Osteoblast (primary cell): ENCODE measurements around the gene SNX32. TPM values are rescaled to one million over a fixed set of nuclear protein-coding genes. Genes with fewer than 3 reads are reported as not detected.

Experiments used
- DNase-seq: peaks from one replicate; pipeline ENCODE4 v3.0.0; 2011; ENCODE audit warnings: low spot score, mixed read lengths; ENCODE audit not compliant: insufficient read length; ENCODE audit errors: missing footprints
- H2AFZ ChIP-seq: 2 replicates; pipeline ENCODE4 v1.6.0; 2011; ENCODE audit warnings: mild to moderate bottlenecking, low read length
- H3K27ac ChIP-seq: 2 replicates; pipeline ENCODE4 v1.5.1; 2011; ENCODE audit warnings: mild to moderate bottlenecking, low read depth, low read length, moderate library complexity
- H3K27me3 ChIP-seq: 2 replicates; pipeline ENCODE4 v1.6.0; 2012; ENCODE audit warnings: mild to moderate bottlenecking, control low read depth, inconsistent platforms, low read length, moderate library complexity; ENCODE audit not compliant: insufficient read depth
- H3K36me3 ChIP-seq: 2 replicates; pipeline ENCODE4 v1.5.1; 2011; ENCODE audit warnings: mild to moderate bottlenecking, low read length, control low read depth, moderate library complexity; ENCODE audit not compliant: insufficient read depth
- H3K4me1 ChIP-seq: 2 replicates; pipeline ENCODE4 v1.5.1; 2011; ENCODE audit warnings: mild to moderate bottlenecking, low read length, control low read depth, moderate library complexity; ENCODE audit not compliant: insufficient read depth
- H3K4me2 ChIP-seq: 2 replicates; pipeline ENCODE4 v1.6.0; 2011; ENCODE audit warnings: mild to moderate bottlenecking, low read length; ENCODE audit not compliant: insufficient read depth
- H3K4me3 ChIP-seq: fragments of 200-600 bp; sonication (generic); 3 replicates; pipeline ENCODE4 v1.5.1; 2012; ENCODE audit warnings: mild to moderate bottlenecking, low read length, inconsistent platforms; ENCODE audit not compliant: insufficient read depth
- H3K79me2 ChIP-seq: 2 replicates; pipeline ENCODE4 v1.6.0; 2012; ENCODE audit warnings: mild to moderate bottlenecking, low read length, control low read depth, inconsistent platforms; ENCODE audit not compliant: insufficient read depth
- H3K9me3 ChIP-seq: 2 replicates; pipeline ENCODE4 v1.5.1; 2011; ENCODE audit warnings: low read depth, low read length, control low read depth
- H4K20me1 ChIP-seq: 2 replicates; pipeline ENCODE4 v1.6.0; 2012; ENCODE audit warnings: mild to moderate bottlenecking, low read length, control low read depth; ENCODE audit not compliant: insufficient read depth
- total RNA-seq: library from RNA; depleted of rRNA; stranded (reverse); fragments of >200 nt; gene quantifications from 2 replicates; pipeline ENCODE4 v1.2.3, GENCODE V29; 2012
- TF ChIP-seq, protein P1 (sequence below): IDR thresholded peaks from 2 replicates; pipeline ENCODE4 v1.5.1; 2011; ENCODE audit warnings: mild to moderate bottlenecking, low read depth, low read length, moderate library complexity; ENCODE audit errors: extremely low read depth

The SNX32 gene
- total RNA-seq, 1 donor, result 1.1 TPM

DNA sequence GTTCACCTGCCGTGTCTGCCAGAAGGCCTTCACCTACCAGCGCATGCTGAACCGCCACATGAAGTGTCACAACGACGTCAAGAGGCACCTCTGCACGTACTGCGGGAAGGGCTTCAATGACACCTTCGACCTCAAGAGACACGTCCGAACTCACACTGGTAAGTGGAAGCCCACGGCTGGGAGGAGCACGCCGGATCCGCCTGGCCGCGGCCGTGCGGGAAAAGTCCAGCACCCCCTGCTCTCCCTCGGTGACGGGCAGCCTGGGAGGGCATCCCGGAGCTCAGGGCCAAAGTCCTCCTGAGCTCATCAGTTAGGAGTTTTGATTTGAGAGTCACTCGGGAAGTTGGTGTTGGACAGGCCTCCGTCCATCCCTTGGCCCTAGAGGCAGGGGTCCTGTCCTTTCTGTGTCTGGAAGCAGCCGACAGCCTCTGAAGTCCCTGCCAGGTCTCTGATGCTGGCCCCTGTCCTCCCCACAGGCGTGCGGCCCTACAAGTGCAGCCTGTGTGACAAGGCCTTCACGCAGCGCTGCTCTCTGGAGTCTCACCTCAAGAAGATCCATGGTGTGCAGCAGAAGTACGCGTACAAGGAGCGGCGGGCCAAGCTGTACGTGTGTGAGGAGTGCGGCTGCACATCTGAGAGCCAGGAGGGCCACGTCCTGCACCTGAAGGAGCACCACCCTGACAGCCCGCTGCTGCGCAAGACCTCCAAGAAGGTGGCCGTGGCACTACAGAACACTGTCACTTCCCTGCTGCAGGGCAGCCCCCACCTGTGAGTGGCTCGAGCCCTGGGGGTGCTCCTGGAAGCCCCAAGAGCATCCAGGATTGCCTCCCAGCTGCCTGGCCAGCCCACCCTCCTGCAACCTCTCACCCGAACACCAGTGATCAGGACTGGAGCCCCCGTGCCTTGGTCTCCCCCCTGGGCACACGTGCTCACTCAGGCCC, 38.9 kb upstream of the SNX32 start:
- Histone ChIP-seq H3K36me3 (no peaks in the 10 kb centered on the region), H3K4me3 (no peak overlapping the region), H4K20me1 (no peaks in the 10 kb centered on the region), H3K27ac (no peak overlapping the region), H3K4me1 (peaks cover 3% of the 10 kb centered on the region), H3K9me3 (no peaks in the 10 kb centered on the region), H3K79me2 (no peaks in the 10 kb centered on the region), H3K27me3 (peaks cover 13% of the 10 kb centered on the region), H3K4me2 (no peak overlapping the region), H2AFZ (no peak overlapping the region)
- DNase-seq, result peak; percentile 62
- TF ChIP-seq, protein P1, sequence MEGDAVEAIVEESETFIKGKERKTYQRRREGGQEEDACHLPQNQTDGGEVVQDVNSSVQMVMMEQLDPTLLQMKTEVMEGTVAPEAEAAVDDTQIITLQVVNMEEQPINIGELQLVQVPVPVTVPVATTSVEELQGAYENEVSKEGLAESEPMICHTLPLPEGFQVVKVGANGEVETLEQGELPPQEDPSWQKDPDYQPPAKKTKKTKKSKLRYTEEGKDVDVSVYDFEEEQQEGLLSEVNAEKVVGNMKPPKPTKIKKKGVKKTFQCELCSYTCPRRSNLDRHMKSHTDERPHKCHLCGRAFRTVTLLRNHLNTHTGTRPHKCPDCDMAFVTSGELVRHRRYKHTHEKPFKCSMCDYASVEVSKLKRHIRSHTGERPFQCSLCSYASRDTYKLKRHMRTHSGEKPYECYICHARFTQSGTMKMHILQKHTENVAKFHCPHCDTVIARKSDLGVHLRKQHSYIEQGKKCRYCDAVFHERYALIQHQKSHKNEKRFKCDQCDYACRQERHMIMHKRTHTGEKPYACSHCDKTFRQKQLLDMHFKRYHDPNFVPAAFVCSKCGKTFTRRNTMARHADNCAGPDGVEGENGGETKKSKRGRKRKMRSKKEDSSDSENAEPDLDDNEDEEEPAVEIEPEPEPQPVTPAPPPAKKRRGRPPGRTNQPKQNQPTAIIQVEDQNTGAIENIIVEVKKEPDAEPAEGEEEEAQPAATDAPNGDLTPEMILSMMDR, result no peak

DNA sequence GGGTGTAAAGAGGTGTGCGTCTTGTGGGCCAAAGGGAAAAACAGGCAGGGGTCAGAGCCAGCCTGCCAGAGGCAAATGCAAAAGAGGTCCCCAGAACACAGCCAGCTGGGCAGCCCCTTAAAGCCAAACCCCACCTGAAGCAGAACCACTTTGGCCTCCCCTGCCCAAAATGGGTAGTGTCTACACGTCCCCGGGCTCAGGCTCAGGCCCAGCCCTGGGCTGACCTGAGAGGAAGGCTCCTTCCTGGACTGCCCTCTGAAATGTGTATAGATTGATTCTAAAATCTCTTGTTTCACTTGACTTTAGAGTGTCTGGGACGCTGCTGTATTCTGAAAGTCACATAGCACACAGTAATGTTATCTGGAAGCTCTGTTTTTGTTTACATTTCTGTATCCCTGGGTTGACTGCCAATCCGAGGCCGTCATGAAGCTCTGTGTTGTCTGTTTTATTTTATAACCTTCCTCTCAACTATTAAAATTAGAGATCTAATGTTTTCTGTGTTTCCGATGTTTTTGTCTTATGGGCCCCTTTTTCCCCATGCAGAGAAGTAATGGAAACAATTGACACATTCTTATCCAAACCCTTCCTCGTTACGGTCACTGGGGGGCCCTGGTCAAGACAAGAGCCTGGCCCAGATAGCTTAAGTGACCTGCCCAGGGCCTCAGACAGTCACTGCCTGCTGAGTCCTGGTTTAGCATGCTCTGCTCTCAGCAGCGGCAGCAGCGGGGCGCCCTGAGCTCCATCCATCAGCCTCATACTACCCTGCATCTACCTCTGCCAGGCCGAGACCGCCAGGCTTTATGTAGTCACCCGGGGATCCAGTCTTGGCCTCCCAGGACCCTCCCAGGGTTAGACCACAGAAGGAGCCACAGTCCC, 36.8 kb upstream of the SNX32 start:
- Histone ChIP-seq H3K27ac (no peak overlapping the region), H3K27me3 (peaks cover 11% of the 10 kb centered on the region), H3K9me3 (no peaks in the 10 kb centered on the region), H3K4me3 (no peak overlapping the region), H3K36me3 (no peaks in the 10 kb centered on the region), H3K79me2 (no peaks in the 10 kb centered on the region), H3K4me2 (no peak overlapping the region), H4K20me1 (no peaks in the 10 kb centered on the region), H2AFZ (no peak overlapping the region), H3K4me1 (peaks cover 2% of the 10 kb centered on the region)
- TF ChIP-seq, protein P1, result no peak
- DNase-seq, result peak; percentile 84

DNA sequence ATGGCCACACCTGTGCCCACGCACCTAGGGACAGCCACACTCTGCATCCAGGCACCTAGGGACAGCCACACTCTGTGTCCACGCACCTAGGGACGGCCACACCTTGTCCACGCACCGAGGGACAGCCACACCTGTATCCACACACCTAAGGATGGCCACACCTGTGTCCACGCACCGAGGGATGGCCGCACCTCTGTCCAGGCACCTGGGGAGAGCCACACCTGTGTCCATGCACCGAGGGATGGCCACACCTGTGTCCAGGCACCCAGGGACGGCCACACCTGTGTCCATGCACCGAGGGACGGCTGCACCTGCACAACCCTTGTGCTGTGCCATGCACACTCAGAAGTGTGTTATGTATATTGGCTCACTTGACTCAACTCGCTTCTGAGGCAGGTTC, 36.1 kb upstream of the SNX32 start:
- Histone ChIP-seq H3K36me3 (no peaks in the 10 kb centered on the region), H2AFZ (no peak overlapping the region), H3K27me3 (peaks cover 13% of the 10 kb centered on the region), H3K9me3 (no peaks in the 10 kb centered on the region), H3K4me1 (no peaks in the 10 kb centered on the region), H3K4me2 (no peak overlapping the region), H3K27ac (no peak overlapping the region), H3K4me3 (no peak overlapping the region), H3K79me2 (no peaks in the 10 kb centered on the region), H4K20me1 (no peaks in the 10 kb centered on the region)
- TF ChIP-seq, protein P1, result no peak
- peak; percentile 44 for DNase-seq
